BLaER1 treated with 17β-estradiol and CSF1 and Interleukin-3, amounts not matched to agents 10 nM and 100 nM (cell line): ENCODE data around the gene CRAMP1.
"Not testable (repeated sequence)": the region's sequence is repeated elsewhere in the genome, so short reads cannot be mapped to it uniquely, and the experiment has no call there.

Experiments
- H3K27ac ChIP-seq, 11 experiments: shearing (Covaris generic); formaldehyde crosslinking; 2 replicates each; pipeline ENCODE4 v1.8.1; 2022
- H3K27me3 ChIP-seq, 11 experiments: shearing (Covaris generic); formaldehyde crosslinking; 2 replicates each; pipeline ENCODE4 v1.8.1; 2022
- H3K36me3 ChIP-seq, 11 experiments: shearing (Covaris generic); formaldehyde crosslinking; 2 replicates each; pipeline ENCODE4 v1.8.1; 2022
- H3K4me1 ChIP-seq, 10 experiments: shearing (Covaris generic); formaldehyde crosslinking; 2 replicates each; pipeline ENCODE4 v1.8.1; 2022
- H3K4me2 ChIP-seq, 11 experiments: shearing (Covaris generic); formaldehyde crosslinking; 2 replicates each; pipeline ENCODE4 v1.8.1; 2022
- H3K4me3 ChIP-seq, 10 experiments: shearing (Covaris generic); formaldehyde crosslinking; 2 replicates each; pipeline ENCODE4 v1.8.1; 2022
- H3K9ac ChIP-seq, 11 experiments: shearing (Covaris generic); formaldehyde crosslinking; 2 replicates each; pipeline ENCODE4 v1.8.1; 2022
- H3K9me3 ChIP-seq, 11 experiments: shearing (Covaris generic); formaldehyde crosslinking; replicated peaks in 1 of 11; 2 replicates each; pipeline ENCODE4 v1.8.1; 2022
- H4K20me1 ChIP-seq, 11 experiments: shearing (Covaris generic); formaldehyde crosslinking; 2 replicates each; pipeline ENCODE4 v1.8.1; 2022
- Cebpa-rat ChIP-seq, 11 experiments: shearing (Covaris generic); IDR thresholded peaks; 2 replicates each; pipeline ENCODE4 v1.8.1; 2022

The CRAMP1 gene

GRCh38 chr16:1713933-1714332, 101.8 kb downstream of the CRAMP1 start:
- H3K36me3 ChIP-seq = peaks cover 16 to 62% (median 37%) of the 10 kb centered on the region in 11 experiments
- peak overlapping the region; percentile 5 to 62 (median 43); a peak in 17 of 22 replicates for H3K9ac ChIP-seq
- no peaks in the 10 kb centered on the region for H3K27me3 ChIP-seq
- peak overlapping the region; percentile 43 to 90 (median 76) for H3K4me2 ChIP-seq
- H3K4me3 ChIP-seq = peak overlapping the region in 1 of 10 experiments; percentile 25; a peak in 2 of 20 replicates
- H3K27ac ChIP-seq = peak overlapping the region in 9 of 11 experiments; percentile 18 to 69 (median 53); a peak in 17 of 22 replicates
- H3K4me1 ChIP-seq = peaks cover 69 to 87% (median 73%) of the 10 kb centered on the region in 10 experiments
- H3K9me3 ChIP-seq = peaks cover 0 to 6% (median 0%) of the 10 kb centered on the region in 11 experiments; a peak in 1 of 22 replicates
- TF ChIP-seq Cebpa-rat (IDR thresholded peaks at IDR 0.05) = no peak
- H4K20me1 ChIP-seq = peaks cover 55 to 95% (median 65%) of the 10 kb centered on the region in 11 experiments

DNA sequence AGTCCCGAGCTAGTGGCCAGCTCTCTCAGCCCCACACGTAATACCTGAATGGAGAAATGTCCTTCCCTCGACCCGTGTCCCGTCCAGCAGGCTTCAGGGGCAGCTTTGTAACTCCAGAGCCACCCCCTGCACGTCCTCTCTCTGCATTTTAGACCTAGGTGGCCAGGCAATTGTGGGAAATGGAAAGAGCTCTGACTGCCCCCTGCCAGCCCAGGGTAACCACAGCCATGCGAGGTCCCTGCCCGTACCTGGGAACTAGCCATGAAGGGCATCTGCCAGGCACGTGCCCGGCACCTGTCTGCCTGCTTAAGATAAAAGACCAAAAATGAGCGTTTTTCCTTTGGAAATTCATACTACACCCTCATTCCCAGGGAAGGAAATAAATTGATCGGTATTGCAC, 103.1 kb downstream of the CRAMP1 start:
- H3K9ac ChIP-seq = no peak overlapping the region
- H3K4me2 ChIP-seq = no peak overlapping the region; a peak in 1 of 22 replicates
- peaks cover 70 to 88% (median 76%) of the 10 kb centered on the region in 10 experiments for H3K4me1 ChIP-seq
- peak overlapping the region in 1 of 11 experiments; percentile 10; a peak in 1 of 22 replicates for H3K27ac ChIP-seq
- peaks cover 0 to 6% (median 0%) of the 10 kb centered on the region in 11 experiments; a peak in 1 of 22 replicates for H3K9me3 ChIP-seq
- TF ChIP-seq Cebpa-rat (IDR thresholded peaks at IDR 0.05) = no peak
- H3K27me3 ChIP-seq = no peaks in the 10 kb centered on the region
- no peak overlapping the region for H3K4me3 ChIP-seq
- peaks cover 42 to 94% (median 54%) of the 10 kb centered on the region in 11 experiments for H4K20me1 ChIP-seq
- peaks cover 16 to 52% (median 31%) of the 10 kb centered on the region in 11 experiments; a peak in 21 of 22 replicates for H3K36me3 ChIP-seq

DNA sequence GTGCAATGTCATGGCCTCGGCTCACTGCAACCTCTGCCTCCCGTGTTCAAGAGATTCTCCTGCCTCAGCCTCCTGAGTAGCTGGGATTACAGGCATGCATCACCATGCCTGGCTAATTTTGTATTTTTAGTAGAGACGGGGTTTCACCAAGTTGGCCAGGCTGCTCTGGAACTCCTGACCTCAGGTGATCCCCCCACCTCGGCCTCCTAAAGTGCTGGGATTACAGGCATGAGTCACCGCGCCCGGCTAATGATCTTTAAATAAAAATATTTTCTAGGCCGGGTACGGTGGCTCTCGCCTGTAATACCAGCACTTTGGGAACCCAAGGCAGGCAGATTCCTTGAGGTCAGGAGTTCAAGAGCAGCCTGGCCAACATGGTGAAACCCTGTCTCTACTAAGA, 106.1 kb downstream of the CRAMP1 start:
- H3K4me2 ChIP-seq = peak overlapping the region in 8 of 11 experiments; percentile 37 to 95 (median 82); a peak in 13 of 22 replicates
- H4K20me1 ChIP-seq = peaks cover 14 to 77% (median 24%) of the 10 kb centered on the region in 11 experiments; a peak in 20 of 22 replicates
- H3K4me1 ChIP-seq = peaks cover 63 to 89% (median 80%) of the 10 kb centered on the region in 10 experiments
- H3K36me3 ChIP-seq = peaks cover 10 to 33% (median 20%) of the 10 kb centered on the region in 11 experiments; a peak in 18 of 22 replicates
- H3K27ac ChIP-seq = peak overlapping the region in 6 of 11 experiments; percentile 44 to 94 (median 92); a peak in 6 of 22 replicates
- not testable (repeated sequence) for H3K9me3 ChIP-seq, H3K4me3 ChIP-seq, H3K27me3 ChIP-seq, H3K9ac ChIP-seq

- Histone ChIP-seq H3K4me1 (peaks cover 63 to 89% (median 81%) of the 10 kb centered on the region in 10 experiments), H3K36me3 (peaks cover 17 to 31% (median 26%) of the 10 kb centered on the region in 11 experiments; a peak in 20 of 22 replicates), H3K27ac (peak overlapping the region in 9 of 11 experiments; percentile 46 to 96 (median 91); a peak in 18 of 22 replicates), H3K9ac (peak overlapping the region in 6 of 11 experiments; percentile 17 to 48 (median 31); a peak in 6 of 22 replicates), H3K4me2 (peak overlapping the region; percentile 36 to 95 (median 77)), H4K20me1 (peaks cover 0 to 77% (median 10%) of the 10 kb centered on the region in 11 experiments; a peak in 14 of 22 replicates)
- TF ChIP-seq Cebpa-rat (IDR thresholded peaks at IDR 0.05) = peak in 4 of 11 experiments; percentile 19 to 43 (median 28); a peak in 3 of 22 replicates
- H3K4me3 ChIP-seq, H3K27me3 ChIP-seq, H3K9me3 ChIP-seq: not testable (repeated sequence)
These were observed 107.5 kb downstream of the CRAMP1 start for GRCh38 chr16:1719559-1720229.

DNA sequence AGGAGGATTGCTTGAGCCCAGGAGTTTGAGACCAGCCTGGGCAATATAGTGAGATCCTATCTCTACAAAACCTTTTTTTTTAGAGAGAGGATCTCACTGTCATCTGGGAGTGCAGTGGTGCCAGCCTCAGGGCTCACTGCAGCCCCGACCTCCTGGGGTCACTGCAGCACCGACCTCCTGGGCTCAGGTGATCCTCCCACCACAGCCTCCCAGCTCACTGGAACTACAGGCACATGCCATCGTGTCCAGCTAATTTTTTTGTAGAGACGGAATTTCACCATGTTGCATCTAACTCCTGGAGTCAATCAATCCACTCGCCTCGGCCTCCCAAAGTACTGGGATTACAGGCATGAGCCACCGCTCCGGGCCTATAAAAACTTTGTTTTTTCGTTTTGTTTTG, 109.2 kb downstream of the CRAMP1 start:
- H3K36me3 ChIP-seq = peaks cover 17 to 30% (median 24%) of the 10 kb centered on the region in 11 experiments
- H3K4me3 ChIP-seq = no peak overlapping the region; a peak in 1 of 20 replicates
- TF ChIP-seq Cebpa-rat (IDR thresholded peaks at IDR 0.05) = no peak
- no peaks in the 10 kb centered on the region for H3K9me3 ChIP-seq
- peak overlapping the region; percentile 68 to 96 (median 91) for H3K27ac ChIP-seq
- peak overlapping the region; percentile 37 to 80 (median 76); a peak in 17 of 22 replicates for H3K9ac ChIP-seq
- H3K4me2 ChIP-seq = peak overlapping the region; percentile 73 to 95 (median 82)
- no peaks in the 10 kb centered on the region for H3K27me3 ChIP-seq
- peaks cover 70 to 99% (median 96%) of the 10 kb centered on the region in 10 experiments for H3K4me1 ChIP-seq
- H4K20me1 ChIP-seq = peaks cover 0 to 73% (median 6%) of the 10 kb centered on the region in 11 experiments; a peak in 11 of 22 replicates

- H4K20me1 ChIP-seq = peaks cover 3 to 75% (median 25%) of the 10 kb centered on the region in 11 experiments; a peak in 15 of 22 replicates
- no peaks in the 10 kb centered on the region for H3K9me3 ChIP-seq
- H3K27ac ChIP-seq = peak overlapping the region; percentile 68 to 96 (median 91)
- peak overlapping the region; percentile 51 to 80 (median 78); a peak in 18 of 22 replicates for H3K9ac ChIP-seq
- H3K4me2 ChIP-seq = peak overlapping the region; percentile 73 to 95 (median 82)
- no peak overlapping the region; a peak in 1 of 20 replicates for H3K4me3 ChIP-seq
- H3K4me1 ChIP-seq = peaks cover 59 to 78% (median 77%) of the 10 kb centered on the region in 10 experiments
- no peak for TF ChIP-seq Cebpa-rat (IDR thresholded peaks at IDR 0.05)
- no peaks in the 10 kb centered on the region for H3K27me3 ChIP-seq
- H3K36me3 ChIP-seq = peaks cover 37 to 49% (median 46%) of the 10 kb centered on the region in 11 experiments
These were observed 111.4 kb downstream of the CRAMP1 start for GRCh38 chr16:1723450-1724147.

- Histone ChIP-seq H3K4me2 (peak overlapping the region; percentile 60 to 95 (median 77)), H3K4me1 (peaks cover 51 to 69% (median 68%) of the 10 kb centered on the region in 10 experiments), H3K9ac (peak overlapping the region in 6 of 11 experiments; percentile 9 to 42 (median 16); a peak in 3 of 22 replicates), H4K20me1 (peaks cover 3 to 74% (median 25%) of the 10 kb centered on the region in 11 experiments; a peak in 15 of 22 replicates), H3K4me3 (no peak overlapping the region; a peak in 1 of 20 replicates), H3K9me3 (no peaks in the 10 kb centered on the region), H3K27me3 (no peaks in the 10 kb centered on the region), H3K36me3 (peaks cover 46 to 58% (median 53%) of the 10 kb centered on the region in 11 experiments), H3K27ac (peak overlapping the region in 9 of 11 experiments; percentile 87 to 96 (median 92); a peak in 15 of 22 replicates)
- no peak for TF ChIP-seq Cebpa-rat (IDR thresholded peaks at IDR 0.05)
These were observed 112.3 kb downstream of the CRAMP1 start for GRCh38 chr16:1724491-1724890.
